A549 (cell line): ENCODE data around the gene TP73. TPM values are rescaled to one million over a fixed set of nuclear protein-coding genes. Genes with fewer than 3 reads are reported as not detected.

Experiments
- ATAC-seq, 2 experiments: fragments of 200-7000 bp in 1 of 2; fragments of >200 bp in 1 of 2; cut with Nextera tagmentation in 1 of 2; cut with Tn5 transposase in 1 of 2; 3 replicates each; pipeline versions ENCODE4 v1.8.0 to v1.9.1; 2018 to 2020; ENCODE audit warnings: mild to moderate bottlenecking in 1 of 2, moderate library complexity in 1 of 2
- CTCF ChIA-PET: fragments of 300-600 bp; sonication (Branson Sonifier 250); formaldehyde crosslinking; extraction: SDS; loops from one replicate; lab custom pipeline; 2021; ENCODE audit warnings: antibody characterized with exemption, inconsistent platforms; lab: Yijun Ruan, JAX
- POLR2A ChIA-PET: fragments of 350-600 bp; formaldehyde crosslinking; extraction: SDS; loops from one replicate; lab custom pipeline; 2021; ENCODE audit warnings: antibody characterized with exemption, inconsistent platforms; lab: Yijun Ruan, JAX
- DNase-seq, 2 experiments: peaks; one replicate each; pipeline versions ENCODE4 v3.0.0 to v3.0.0-alpha.2; 2011 to 2016; ENCODE audit warnings: low read depth in 1 of 2, low spot score in 1 of 2
- FAIRE-seq: peaks from 2 replicates; lab custom pipeline; 2011; peaks lifted over from hg19 to GRCh38; lab: Jason Lieb, UNC
- H3K27ac ChIP-seq, 2 experiments: fragments of >200 bp; sonication (Bioruptor Twin); formaldehyde crosslinking; 3 replicates each; pipeline ENCODE4 v1.5.1; 2016 to 2017
- H3K4me1 ChIP-seq: fragments of >200 bp; sonication (Bioruptor Twin); formaldehyde crosslinking; 3 replicates; pipeline ENCODE4 v1.6.1; 2016
- H3K4me2 ChIP-seq: fragments of >200 bp; sonication (Bioruptor Twin); formaldehyde crosslinking; 3 replicates; pipeline ENCODE4 v1.6.1; 2016
- H3K4me3 ChIP-seq: fragments of >200 bp; sonication (Bioruptor Twin); formaldehyde crosslinking; 3 replicates; pipeline ENCODE4 v1.5.1; 2016
- H3K9me3 ChIP-seq: fragments of >200 bp; sonication (Bioruptor Twin); formaldehyde crosslinking; 3 replicates; pipeline ENCODE4 v1.6.1; 2016
- BHLHE40 ChIP-seq: IDR thresholded peaks from 2 replicates; pipeline ENCODE4 v1.6.1; 2012; ENCODE audit warnings: low read depth, low read length, inconsistent platforms
- CBX2 ChIP-seq: fragments of 200-600 bp; sonication (generic); IDR thresholded peaks from 2 replicates; pipeline ENCODE4 v1.6.1; 2016; ENCODE audit warnings: low read depth, mild to moderate bottlenecking, borderline replicate concordance
- CEBPB ChIP-seq, 2 experiments: fragments of >200 bp in 1 of 2; sonication (Bioruptor Twin) in 1 of 2; formaldehyde crosslinking in 1 of 2; IDR thresholded peaks; 2 replicates each; pipeline ENCODE4 v1.6.1; 2012 to 2016
- CHD2 ChIP-seq: fragments of 150-350 bp; IDR thresholded peaks from 2 replicates; pipeline ENCODE4 v1.6.1; 2014; ENCODE audit warnings: low read length; ENCODE audit not compliant: partially characterized antibody
- EHMT2 ChIP-seq: fragments of 200-600 bp; sonication (generic); IDR thresholded peaks from 2 replicates; pipeline ENCODE4 v1.6.1; 2016; ENCODE audit warnings: antibody characterized with exemption, low read depth, mild to moderate bottlenecking, moderate library complexity
- FOXS1 ChIP-seq: fragments of 250-450 bp; sonication (Bioruptor Pico); IDR thresholded peaks from 2 replicates; pipeline ENCODE4 v1.5.0; 2020; ENCODE audit warnings: mild to moderate bottlenecking, moderate library complexity
- HES2 ChIP-seq: fragments of >200 bp; sonication (Bioruptor Twin); formaldehyde crosslinking; IDR thresholded peaks from 2 replicates; pipeline ENCODE4 v1.6.1; 2016
- HEYL ChIP-seq: fragments of 250-450 bp; sonication (Bioruptor Pico); IDR thresholded peaks from 2 replicates; pipeline ENCODE4 v1.8.0; 2021; ENCODE audit warnings: mild to moderate bottlenecking, moderate library complexity
- HOXA7 ChIP-seq: fragments of 250-450 bp; sonication (Bioruptor Pico); IDR thresholded peaks from 2 replicates; pipeline ENCODE4 v1.5.0; 2020; ENCODE audit warnings: mild to moderate bottlenecking, moderate library complexity
- HOXB13 ChIP-seq: fragments of 250-450 bp; sonication (Bioruptor Pico); IDR thresholded peaks from 2 replicates; pipeline ENCODE4 v1.5.0; 2020; ENCODE audit warnings: low read depth, mild to moderate bottlenecking, moderate library complexity
- JUN ChIP-seq, 2 experiments: fragments of >200 bp; sonication (Bioruptor Twin); formaldehyde crosslinking; IDR thresholded peaks; 2 replicates in 1 of 2; 3 replicates in 1 of 2; pipeline ENCODE4 v1.6.1; 2016 to 2017
- JUNB ChIP-seq: fragments of >200 bp; sonication (Bioruptor Twin); formaldehyde crosslinking; IDR thresholded peaks from 2 replicates; pipeline ENCODE4 v1.6.1; 2016
- KDM1A ChIP-seq: fragments of 200-600 bp; sonication (generic); IDR thresholded peaks from 2 replicates; pipeline ENCODE4 v1.6.1; 2016; ENCODE audit warnings: low read depth, mild to moderate bottlenecking
- MYC ChIP-seq: IDR thresholded peaks from 2 replicates; pipeline ENCODE4 v1.6.1; 2012; ENCODE audit warnings: mild to moderate bottlenecking, inconsistent platforms, low read length, improper control_type of control experiment, borderline replicate concordance
- NFE2L2 ChIP-seq: fragments of 150-350 bp; conservative IDR thresholded peaks from 2 replicates; pipeline ENCODE4 v1.6.1; 2014; ENCODE audit warnings: low read length
- NPAS2 ChIP-seq: fragments of 250-450 bp; sonication (Bioruptor Pico); IDR thresholded peaks from 2 replicates; pipeline ENCODE4 v1.8.0; 2022; ENCODE audit warnings: mild to moderate bottlenecking, moderate library complexity, borderline replicate concordance
- PBX3 ChIP-seq: IDR thresholded peaks from 2 replicates; pipeline ENCODE4 v1.6.1; 2012
- POLR2A ChIP-seq: IDR thresholded peaks from 2 replicates; pipeline ENCODE4 v1.6.1; 2012; ENCODE audit warnings: mild to moderate bottlenecking, low read length
- RAD21 ChIP-seq, 2 experiments: fragments of >200 bp in 1 of 2; sonication (Bioruptor Twin) in 1 of 2; formaldehyde crosslinking in 1 of 2; IDR thresholded peaks in 1 of 2; conservative IDR thresholded peaks in 1 of 2; 2 replicates in 1 of 2; 3 replicates in 1 of 2; pipeline ENCODE4 v1.6.1; 2012 to 2018; ENCODE audit warnings: inconsistent platforms in 1 of 2
- RFX5 ChIP-seq: fragments of 450-650 bp; IDR thresholded peaks from 2 replicates; pipeline ENCODE4 v1.7.1; 2014; ENCODE audit warnings: antibody characterized with exemption, mild to moderate bottlenecking, moderate library complexity
- RNF2 ChIP-seq: fragments of 200-600 bp; sonication (generic); IDR thresholded peaks from 2 replicates; pipeline ENCODE4 v1.6.1; 2016; ENCODE audit warnings: low read depth, mild to moderate bottlenecking, antibody characterized with exemption, moderate library complexity, borderline replicate concordance
- SMC3 ChIP-seq: fragments of >200 bp; sonication (Bioruptor Twin); formaldehyde crosslinking; IDR thresholded peaks from 3 replicates; pipeline ENCODE4 v1.6.1; 2018; ENCODE audit warnings: inconsistent platforms
- SREBF2 ChIP-seq: fragments of 450-650 bp; IDR thresholded peaks from 2 replicates; pipeline ENCODE4 v1.6.1; 2014; ENCODE audit warnings: mild to moderate bottlenecking, moderate library complexity
- TFCP2L1 ChIP-seq: fragments of 250-450 bp; sonication (Bioruptor Pico); IDR thresholded peaks from 2 replicates; pipeline ENCODE4 v1.5.0; 2021; ENCODE audit warnings: mild to moderate bottlenecking
- ZFP36 ChIP-seq: fragments of 450-650 bp; IDR thresholded peaks from 2 replicates; pipeline ENCODE4 v1.6.1; 2014; ENCODE audit warnings: borderline replicate concordance; ENCODE audit not compliant: partially characterized antibody
- ZNF302 ChIP-seq: fragments of 250-450 bp; sonication (Bioruptor Pico); IDR thresholded peaks from 2 replicates; pipeline ENCODE4 v1.9.0; 2021; ENCODE audit warnings: inconsistent platforms, mild to moderate bottlenecking, moderate library complexity
- ZSCAN20 ChIP-seq: fragments of 250-450 bp; sonication (Bioruptor Pico); IDR thresholded peaks from 2 replicates; pipeline ENCODE4 v1.8.0; 2022; ENCODE audit warnings: mild to moderate bottlenecking, moderate library complexity
- WGBS: methylation state at CpG from one replicate; pipeline ENCODE4 v1.1.6; 2017; ENCODE audit errors: missing lambda C conversion rate; 5-methylcytosine and 5-hydroxymethylcytosine counted together
- polyA plus RNA-seq, 4 experiments: library from polyadenylated mRNA; depleted of rRNA in 3 of 4; stranded (reverse); fragments of >200 nt; fragmentation: RNase III in 1 of 4; extraction: RNeasy Plus Mini Kit Qiagen cat#74134 plus additional on column Dnase treatment in 1 of 4; gene quantifications; 2 replicates in 3 of 4; 3 replicates in 1 of 4; pipeline ENCODE4 v1.2.3, GENCODE V29; 2011 to 2017
- TF ChIP-seq, protein P1 (sequence below): fragments of 150-350 bp; IDR thresholded peaks from 2 replicates; pipeline ENCODE4 v1.6.1; 2014; ENCODE audit warnings: low read depth, mild to moderate bottlenecking, low read length
- TF ChIP-seq, protein P2 (sequence below): IDR thresholded peaks from 2 replicates; pipeline ENCODE4 v1.6.1; 2012; ENCODE audit warnings: low read depth, borderline replicate concordance
- TF ChIP-seq, protein P3 (sequence below): IDR thresholded peaks from 2 replicates; pipeline ENCODE4 v1.6.1; 2012

TP73 gene
- polyA plus RNA-seq, 2 of the 4 experiments (the other 2 are of a cell fraction): 0.01 to 0.25 TPM

DNA sequence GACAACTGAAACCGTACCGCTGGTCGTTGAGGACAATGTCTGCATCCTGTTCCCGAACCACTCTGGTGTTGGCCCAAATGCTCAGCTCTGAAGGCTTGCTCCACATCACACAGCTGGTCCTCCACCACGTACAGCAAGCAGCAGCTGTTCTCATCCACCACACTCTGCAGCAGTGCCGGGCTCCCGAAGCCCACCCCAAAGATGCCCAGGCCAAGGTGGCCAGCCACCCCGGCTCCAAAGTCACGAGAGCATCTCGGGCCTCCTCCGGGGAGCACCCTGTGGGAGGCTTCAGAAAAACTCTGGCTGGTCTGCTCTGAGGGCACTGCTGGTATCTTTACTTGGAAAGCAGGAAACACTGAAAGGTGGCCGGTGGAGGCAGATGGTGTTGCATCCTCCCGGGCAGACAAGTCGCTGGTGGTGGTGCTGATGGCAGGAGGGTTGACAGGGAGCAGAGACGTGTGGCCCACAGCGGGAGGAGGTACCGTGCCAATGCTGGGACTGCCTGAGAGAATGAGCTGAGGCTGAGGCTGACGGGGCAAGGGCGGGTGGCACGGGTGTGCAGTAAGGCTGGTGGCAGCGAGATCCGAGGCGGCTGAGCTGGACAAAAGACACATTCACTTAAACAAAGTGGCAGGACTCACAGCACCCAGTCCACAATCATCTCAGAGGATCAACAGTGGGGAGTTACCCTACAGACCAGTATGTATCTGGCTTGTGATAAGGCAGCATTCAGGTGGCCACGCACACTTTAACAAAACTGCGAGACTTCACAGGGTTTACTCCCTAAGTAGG is 93.5 kb downstream of the TP73 start:
- CTCF ChIA-PET: no interaction called here
- no peak for FAIRE-seq
- H3K4me2 ChIP-seq: peak overlapping the region; percentile 78

GRCh38 chr1:3746389-3746829 is 94.1 kb downstream of the TP73 start:
- Histone ChIP-seq H3K9me3 (no peaks in the 10 kb centered on the region), H3K4me2 (peak overlapping the region; percentile 78), H3K4me3 (peak overlapping the region; percentile 59), H3K27ac (peak overlapping the region; percentile 67 to 92; a peak in 5 of 6 replicates), H3K4me1 (peaks cover 5% of the 10 kb centered on the region; the same call in 2 of the 3 replicates)
- DNase-seq (no peak), FAIRE-seq (no peak), ATAC-seq (no peak)
- POLR2A ChIA-PET: no interaction called here
- WGBS: 85% methylated on average over 25 of the region's 35 CpGs
- CTCF ChIA-PET: no interaction called here
- TF ChIP-seq HES2 (no peak), KDM1A (no peak), HEYL (CRISPR knock-in tag) (no peak), ZSCAN20 (CRISPR knock-in tag) (no peak), PBX3 (no peak), ZFP36 (no peak), RNF2 (no peak), RAD21 (conservative IDR thresholded peaks at IDR 0.05 in 1 of 2, IDR thresholded peaks at IDR 0.05 in 1 of 2) (no peak), BHLHE40 (no peak), TFCP2L1 (no peak), SMC3 (no peak), EHMT2 (no peak), MYC (no peak), ZNF302 (no peak), JUN (IDR thresholded peaks at IDR 0.05) (no peak)
- TF ChIP-seq, all 56 proteins: peak for 0

More for the DNA sequence above, 93.5 kb downstream of the TP73 start:
- Histone ChIP-seq H3K4me3 (no peak overlapping the region), H3K9me3 (no peaks in the 10 kb centered on the region), H3K27ac (no peak overlapping the region), H3K4me1 (peaks cover 5% of the 10 kb centered on the region; the same call in 2 of the 3 replicates)
- ATAC-seq (no peak), DNase-seq (no peak)
- 86% methylated on average over 14 of the region's 25 CpGs for WGBS
- POLR2A ChIA-PET: no interaction called here
- TF ChIP-seq NPAS2 (CRISPR knock-in tag) (no peak), NFE2L2 (no peak), FOXS1 (CRISPR knock-in tag) (no peak), RFX5 (no peak), MYC (no peak), HES2 (no peak), CBX2 (no peak), SREBF2 (no peak), POLR2A (no peak), HOXB13 (CRISPR knock-in tag) (no peak), CEBPB (IDR thresholded peaks at IDR 0.05) (no peak), HEYL (CRISPR knock-in tag) (no peak), CHD2 (no peak), HOXA7 (CRISPR knock-in tag) (no peak), ZNF302 (no peak), JUNB (no peak)
- TF ChIP-seq, protein P1, sequence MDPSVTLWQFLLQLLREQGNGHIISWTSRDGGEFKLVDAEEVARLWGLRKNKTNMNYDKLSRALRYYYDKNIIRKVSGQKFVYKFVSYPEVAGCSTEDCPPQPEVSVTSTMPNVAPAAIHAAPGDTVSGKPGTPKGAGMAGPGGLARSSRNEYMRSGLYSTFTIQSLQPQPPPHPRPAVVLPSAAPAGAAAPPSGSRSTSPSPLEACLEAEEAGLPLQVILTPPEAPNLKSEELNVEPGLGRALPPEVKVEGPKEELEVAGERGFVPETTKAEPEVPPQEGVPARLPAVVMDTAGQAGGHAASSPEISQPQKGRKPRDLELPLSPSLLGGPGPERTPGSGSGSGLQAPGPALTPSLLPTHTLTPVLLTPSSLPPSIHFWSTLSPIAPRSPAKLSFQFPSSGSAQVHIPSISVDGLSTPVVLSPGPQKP: no peak
- TF ChIP-seq, protein P2, sequence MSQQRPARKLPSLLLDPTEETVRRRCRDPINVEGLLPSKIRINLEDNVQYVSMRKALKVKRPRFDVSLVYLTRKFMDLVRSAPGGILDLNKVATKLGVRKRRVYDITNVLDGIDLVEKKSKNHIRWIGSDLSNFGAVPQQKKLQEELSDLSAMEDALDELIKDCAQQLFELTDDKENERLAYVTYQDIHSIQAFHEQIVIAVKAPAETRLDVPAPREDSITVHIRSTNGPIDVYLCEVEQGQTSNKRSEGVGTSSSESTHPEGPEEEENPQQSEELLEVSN: no peak
- TF ChIP-seq, protein P3, sequence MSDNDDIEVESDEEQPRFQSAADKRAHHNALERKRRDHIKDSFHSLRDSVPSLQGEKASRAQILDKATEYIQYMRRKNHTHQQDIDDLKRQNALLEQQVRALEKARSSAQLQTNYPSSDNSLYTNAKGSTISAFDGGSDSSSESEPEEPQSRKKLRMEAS: no peak
- TF ChIP-seq, all 56 proteins: peak for 0
